K562 (cell line): Measurements from ENCODE around the gene JADE3. TPM values are rescaled to one million over a fixed set of nuclear protein-coding genes. Genes with fewer than 3 reads are reported as not detected.

Source experiments
- ARID3B ChIP-seq: fragments of 250-450 bp; sonication (Bioruptor Pico); IDR thresholded peaks from 2 replicates; pipeline ENCODE4 v1.4.0; 2020; ENCODE audit warnings: borderline replicate concordance
- BRD9 ChIP-seq: fragments of 450-650 bp; IDR thresholded peaks from 2 replicates; pipeline ENCODE4 v1.6.1; 2018; ENCODE audit warnings: low read depth; ENCODE audit not compliant: partially characterized antibody
- CHAMP1 ChIP-seq: fragments of 450-650 bp; IDR thresholded peaks from 2 replicates; pipeline ENCODE4 v1.6.1; 2016; ENCODE audit warnings: mild to moderate bottlenecking
- CREB5 ChIP-seq: fragments of 250-450 bp; sonication (Bioruptor Pico); IDR thresholded peaks from 2 replicates; pipeline ENCODE4 v1.5.0; 2020; ENCODE audit warnings: mild to moderate bottlenecking
- HEY1 ChIP-seq: fragments of 250-450 bp; sonication (Bioruptor Pico); IDR thresholded peaks from 2 replicates; pipeline ENCODE4 v1.5.0; 2020; ENCODE audit warnings: mild to moderate bottlenecking, moderate library complexity, borderline replicate concordance
- HMGXB4 ChIP-seq: sonication (generic); formaldehyde crosslinking; IDR thresholded peaks from 2 replicates; pipeline ENCODE4 v1.8.1; 2023; ENCODE audit warnings: mild to moderate bottlenecking, missing genetic modification reagents
- KAT7 ChIP-seq: sonication (generic); formaldehyde crosslinking; IDR thresholded peaks from 2 replicates; pipeline ENCODE4 v1.8.0; 2022; ENCODE audit warnings: missing genetic modification reagents, mild to moderate bottlenecking, borderline replicate concordance
- LCOR ChIP-seq: sonication (generic); formaldehyde crosslinking; IDR thresholded peaks from 2 replicates; pipeline ENCODE4 v1.8.0; 2022; ENCODE audit warnings: mild to moderate bottlenecking, missing genetic modification reagents
- PHF8 ChIP-seq: fragments of 200-600 bp; sonication (generic); IDR thresholded peaks from 2 replicates; pipeline ENCODE4 v1.6.1; 2012; ENCODE audit warnings: mixed run types, mild to moderate bottlenecking, inconsistent platforms, low read length, moderate library complexity, borderline replicate concordance
- PTBP1 ChIP-seq: fragments of 200-400 bp; formaldehyde crosslinking; IDR thresholded peaks from 2 replicates; pipeline ENCODE4 v1.6.1; 2017; ENCODE audit warnings: low read depth, low read length
- RAD21 ChIP-seq, 2 experiments: fragments of 250-450 bp in 1 of 2; fragments of 450-650 bp in 1 of 2; sonication (Bioruptor Pico) in 1 of 2; formaldehyde crosslinking in 1 of 2; IDR thresholded peaks in 1 of 2; conservative IDR thresholded peaks in 1 of 2; 2 replicates each; pipeline versions ENCODE4 v1.4.0 to v1.8.0; 2020 to 2022; ENCODE audit warnings: mild to moderate bottlenecking in 2 of 2, moderate library complexity in 1 of 2
- ZBTB9 ChIP-seq: fragments of 450-650 bp; formaldehyde crosslinking; IDR thresholded peaks from 2 replicates; pipeline ENCODE4 v1.4.0; 2020; ENCODE audit warnings: mild to moderate bottlenecking, moderate library complexity
- ZNF121 ChIP-seq: sonication (generic); formaldehyde crosslinking; conservative IDR thresholded peaks from 2 replicates; pipeline ENCODE4 v1.8.0; 2022; ENCODE audit warnings: missing genetic modification reagents
- polyA plus RNA-seq, 8 experiments: library from polyadenylated mRNA; depleted of rRNA in 4 of 8; stranded (reverse) in 5 of 8; unstranded in 3 of 8; fragments of >200 nt; fragmentation: Nextera tagmentation in 2 of 8; fragmentation: Illumina TruSeq in 1 of 8; extraction: Ambion mirVana in 2 of 8; extraction: Trizol in 1 of 8; gene quantifications; 2 replicates each; pipeline versions ENCODE4 v1.2.1 to v1.2.3, GENCODE V29; 2011 to 2014; ENCODE audit warnings: inconsistent platforms in 1 of 8, missing spikeins in 1 of 8
- total RNA-seq, 7 experiments: library from RNA; depleted of rRNA in 6 of 7; stranded (reverse); fragments of >200 nt in 6 of 7; fragmentation: Illumina TruSeq in 2 of 7; extraction: Trizol in 2 of 7; gene quantifications; 2 replicates each; pipeline versions ENCODE4 v1.2.1 to v1.2.3, GENCODE V29; 2011 to 2021; ENCODE audit warnings: low replicate concordance in 1 of 7

Gene JADE3
- total and polyA plus RNA-seq, 9 of the 15 experiments (the other 6 are each of a cell fraction or from before 2014, with no cell fraction given), result 2.6 to 10.0 (median 7.0) TPM

- TF ChIP-seq ZBTB9 (CRISPR knock-in tag), result no peak
- no peak for TF ChIP-seq KAT7 (CRISPR knock-in tag)
- TF ChIP-seq ARID3B, result no peak
- no peak for TF ChIP-seq CREB5
- TF ChIP-seq CHAMP1, result peak; percentile 55; the same call in 1 of the 2 replicates
- TF ChIP-seq PHF8, result no peak
- TF ChIP-seq BRD9, result no peak
- no peak for TF ChIP-seq RAD21 (CRISPR knock-in tag; conservative IDR thresholded peaks at IDR 0.05 in 1 of 2, IDR thresholded peaks at IDR 0.05 in 1 of 2)
- TF ChIP-seq ZNF121 (CRISPR knock-in tag), result no peak
- no peak for TF ChIP-seq HEY1
- TF ChIP-seq LCOR (CRISPR knock-in tag), result 0 out of 2 replicates have a peak, but pooled peaks have one; percentile 42
- no peak for TF ChIP-seq HMGXB4
- TF ChIP-seq PTBP1, result no peak
Observed at GRCh38 chrX:47047989-47048388, 135.8 kb downstream of the JADE3 start (continued).
